Activated T-helper 17 cell treated with anti-CD3 and anti-CD28 coated beads, Interleukin-2, amount 50 U/mL, for 72 hours (primary cell): ENCODE results near the gene SGMS1. TPM values are rescaled to one million over a fixed set of nuclear protein-coding genes. Genes with fewer than 3 reads are reported as not detected.
A peak's percentile ranks its signal among the peaks of the same experiment; 100 is the strongest.
"Not testable (repeated sequence)": the region's sequence is repeated elsewhere in the genome, so short reads cannot be mapped to it uniquely, and the experiment has no call there.

Source experiments
- ATAC-seq: fragments of 150-1000 bp; cut with Tn5 transposase; replicated peaks from 2 replicates; pipeline ENCODE4 v1.10.0; 2021; ENCODE audit warnings: mild to moderate bottlenecking, moderate library complexity
- H3K27ac Mint-ChIP-seq: one replicate; pipeline ENCODE4 v1.8.0; 2022; ENCODE audit warnings: mixed read lengths
- H3K27me3 Mint-ChIP-seq: one replicate; pipeline ENCODE4 v1.8.0; 2022; ENCODE audit warnings: mixed read lengths
- H3K36me3 Mint-ChIP-seq: one replicate; pipeline ENCODE4 v1.8.0; 2022; ENCODE audit warnings: low read depth, mild to moderate bottlenecking, mixed read lengths
- H3K4me1 Mint-ChIP-seq: one replicate; pipeline ENCODE4 v1.8.0; 2022; ENCODE audit warnings: mixed read lengths
- H3K4me3 Mint-ChIP-seq: one replicate; pipeline ENCODE4 v1.8.0; 2022; ENCODE audit warnings: mild to moderate bottlenecking, mixed read lengths
- H3K9me3 Mint-ChIP-seq: one replicate; pipeline ENCODE4 v1.8.0; 2022; ENCODE audit warnings: mixed read lengths
- total RNA-seq, 2 donors: library from RNA; stranded (reverse); gene quantifications; one replicate each; pipeline ENCODE4 v1.2.3, GENCODE V29; 2022

Gene SGMS1
- total RNA-seq, 2 donors from 2014 or later = 13.4 to 22.4 TPM

- not testable (repeated sequence) for ATAC-seq, H3K9me3 Mint-ChIP-seq, H3K36me3 Mint-ChIP-seq, H3K27me3 Mint-ChIP-seq, H3K27ac Mint-ChIP-seq
- Mint-ChIP-seq H3K4me1 (peaks cover 31% of the 10 kb centered on the region), H3K4me3 (peak overlapping the region; percentile 8)
Measured at GRCh38 chr10:50503156-50503555, 120.6 kb downstream of the SGMS1 start.

- peaks cover 40% of the 10 kb centered on the region for H3K4me1 Mint-ChIP-seq
- H3K4me3 Mint-ChIP-seq = peak overlapping the region; percentile 41
- H3K36me3 Mint-ChIP-seq = no peaks in the 10 kb centered on the region
- peak overlapping the region; percentile 48 for H3K27ac Mint-ChIP-seq
- H3K27me3 Mint-ChIP-seq = no peaks in the 10 kb centered on the region
- peak; percentile 42 for ATAC-seq
- no peaks in the 10 kb centered on the region for H3K9me3 Mint-ChIP-seq
Measured at GRCh38 chr10:50501924-50502452, 121.8 kb downstream of the SGMS1 start.

GRCh38 chr10:50501478-50501877, 122.3 kb downstream of the SGMS1 start:
- Mint-ChIP-seq H3K4me1 (peaks cover 42% of the 10 kb centered on the region), H3K9me3 (no peaks in the 10 kb centered on the region)

GRCh38 chr10:50498465-50498864, 125.3 kb downstream of the SGMS1 start:
- H3K27ac Mint-ChIP-seq = peak overlapping the region; percentile 86
- H3K27me3 Mint-ChIP-seq = no peaks in the 10 kb centered on the region
- H3K4me3 Mint-ChIP-seq = no peak overlapping the region
- peaks cover 34% of the 10 kb centered on the region for H3K4me1 Mint-ChIP-seq
- H3K9me3 Mint-ChIP-seq = no peaks in the 10 kb centered on the region
- ATAC-seq = peak; percentile 39
- H3K36me3 Mint-ChIP-seq = no peaks in the 10 kb centered on the region

More at GRCh38 chr10:50501478-50501877, 122.3 kb downstream of the SGMS1 start:
- Mint-ChIP-seq H3K27ac (no peak overlapping the region), H3K36me3 (no peaks in the 10 kb centered on the region), H3K4me3 (no peak overlapping the region), H3K27me3 (no peaks in the 10 kb centered on the region)
- ATAC-seq = peak; percentile 28

GRCh38 chr10:50497758-50498157, 126.0 kb downstream of the SGMS1 start:
- ATAC-seq = peak; percentile 91
- no peaks in the 10 kb centered on the region for H3K9me3 Mint-ChIP-seq
- H3K4me3 Mint-ChIP-seq = peak overlapping the region; percentile 40
- H3K27ac Mint-ChIP-seq = peak overlapping the region; percentile 86
- no peaks in the 10 kb centered on the region for H3K27me3 Mint-ChIP-seq
- no peaks in the 10 kb centered on the region for H3K36me3 Mint-ChIP-seq
- peaks cover 37% of the 10 kb centered on the region for H3K4me1 Mint-ChIP-seq

GRCh38 chr10:50496228-50496627, 127.5 kb downstream of the SGMS1 start:
- H3K27me3 Mint-ChIP-seq = no peaks in the 10 kb centered on the region
- no peaks in the 10 kb centered on the region for H3K36me3 Mint-ChIP-seq
- peak overlapping the region; percentile 86 for H3K27ac Mint-ChIP-seq
- no peak overlapping the region for H3K4me3 Mint-ChIP-seq
- peaks cover 23% of the 10 kb centered on the region for H3K4me1 Mint-ChIP-seq
- H3K9me3 Mint-ChIP-seq = no peaks in the 10 kb centered on the region
- ATAC-seq = no peak

GRCh38 chr10:50490241-50490640, 133.5 kb downstream of the SGMS1 start:
- Mint-ChIP-seq H3K9me3 (peaks cover 4% of the 10 kb centered on the region), H3K27me3 (no peaks in the 10 kb centered on the region), H3K36me3 (peaks cover 11% of the 10 kb centered on the region), H3K4me1 (peaks cover 12% of the 10 kb centered on the region), H3K4me3 (no peak overlapping the region), H3K27ac (no peak overlapping the region)
- no peak for ATAC-seq

GRCh38 chr10:50484550-50484949, 139.2 kb downstream of the SGMS1 start:
- Mint-ChIP-seq H3K4me1 (peaks cover 11% of the 10 kb centered on the region), H3K36me3 (peaks cover 43% of the 10 kb centered on the region), H3K9me3 (peaks cover 11% of the 10 kb centered on the region)
- H3K27me3 Mint-ChIP-seq, ATAC-seq, H3K4me3 Mint-ChIP-seq, H3K27ac Mint-ChIP-seq: not testable (repeated sequence)

- Mint-ChIP-seq H3K4me1 (peaks cover 6% of the 10 kb centered on the region), H3K4me3 (no peak overlapping the region), H3K9me3 (peaks cover 7% of the 10 kb centered on the region), H3K36me3 (peaks cover 53% of the 10 kb centered on the region), H3K27me3 (no peaks in the 10 kb centered on the region), H3K27ac (no peak overlapping the region)
- no peak for ATAC-seq
Measured at GRCh38 chr10:50480054-50481007, 143.4 kb downstream of the SGMS1 start.

GRCh38 chr10:50477287-50478203, 146.2 kb downstream of the SGMS1 start:
- no peak overlapping the region for H3K4me3 Mint-ChIP-seq
- H3K4me1 Mint-ChIP-seq = peaks cover 8% of the 10 kb centered on the region
- no peaks in the 10 kb centered on the region for H3K9me3 Mint-ChIP-seq
- H3K27ac Mint-ChIP-seq = no peak overlapping the region
- H3K36me3 Mint-ChIP-seq = peaks cover 27% of the 10 kb centered on the region
- H3K27me3 Mint-ChIP-seq = no peaks in the 10 kb centered on the region
- ATAC-seq = no peak

- Mint-ChIP-seq H3K9me3 (no peaks in the 10 kb centered on the region), H3K36me3 (peaks cover 15% of the 10 kb centered on the region), H3K27ac (no peak overlapping the region), H3K27me3 (no peaks in the 10 kb centered on the region), H3K4me1 (peaks cover 29% of the 10 kb centered on the region), H3K4me3 (no peak overlapping the region)
- no peak for ATAC-seq
Measured at GRCh38 chr10:50473756-50474155, 150.0 kb downstream of the SGMS1 start.

- ATAC-seq = no peak
- Mint-ChIP-seq H3K27me3 (no peaks in the 10 kb centered on the region), H3K36me3 (peaks cover 8% of the 10 kb centered on the region), H3K27ac (no peak overlapping the region), H3K4me1 (peaks cover 35% of the 10 kb centered on the region), H3K9me3 (no peaks in the 10 kb centered on the region), H3K4me3 (no peak overlapping the region)
Measured at GRCh38 chr10:50472914-50473313, 150.8 kb downstream of the SGMS1 start.

GRCh38 chr10:50471583-50471975, 152.2 kb downstream of the SGMS1 start:
- no peaks in the 10 kb centered on the region for H3K27me3 Mint-ChIP-seq
- no peak for ATAC-seq
- no peak overlapping the region for H3K4me3 Mint-ChIP-seq
- no peaks in the 10 kb centered on the region for H3K36me3 Mint-ChIP-seq
- H3K4me1 Mint-ChIP-seq = peaks cover 40% of the 10 kb centered on the region
- H3K27ac Mint-ChIP-seq = no peak overlapping the region
- no peaks in the 10 kb centered on the region for H3K9me3 Mint-ChIP-seq

- no peak overlapping the region for H3K4me3 Mint-ChIP-seq
- ATAC-seq = no peak
- no peak overlapping the region for H3K27ac Mint-ChIP-seq
- H3K4me1 Mint-ChIP-seq = peaks cover 40% of the 10 kb centered on the region
- H3K36me3 Mint-ChIP-seq = no peaks in the 10 kb centered on the region
- no peaks in the 10 kb centered on the region for H3K27me3 Mint-ChIP-seq
- H3K9me3 Mint-ChIP-seq = no peaks in the 10 kb centered on the region
Measured at GRCh38 chr10:50470798-50471582, 152.8 kb downstream of the SGMS1 start.
